Activated gamma-delta T cell treated with anti-CD3 and anti-CD28 coated beads, Interleukin-2, amount 50 U/mL, for 16 hours (primary cell): ENCODE measurements around the gene AFAP1L1.
"Not testable (repeated sequence)": the region's sequence is repeated elsewhere in the genome, so short reads cannot be mapped to it uniquely, and the experiment has no call there.

Experiments used
- DNase-seq: peaks from one replicate; pipeline ENCODE4 v3.0.0-alpha.2; 2020; ENCODE audit warnings: low read depth

The AFAP1L1 gene

GRCh38 chr5:149374303-149374702 lies 102.6 kb downstream of the AFAP1L1 start:
- no peak for DNase-seq

- DNase-seq, result no peak
Observed at GRCh38 chr5:149374801-149375200, 103.1 kb downstream of the AFAP1L1 start.

GRCh38 chr5:149375434-149375833 lies 103.8 kb downstream of the AFAP1L1 start:
- no peak for DNase-seq

- no peak for DNase-seq
Observed at GRCh38 chr5:149376104-149376503, 104.4 kb downstream of the AFAP1L1 start.

GRCh38 chr5:149376711-149377447 lies 105.2 kb downstream of the AFAP1L1 start:
- DNase-seq, result no peak

GRCh38 chr5:149378241-149378820 lies 106.7 kb downstream of the AFAP1L1 start:
- DNase-seq, result no peak

GRCh38 chr5:149379177-149379761 lies 107.6 kb downstream of the AFAP1L1 start, which contains the start of gene IL17B:
Gene IL17B, minus strand, starts transcription at chr5:149379292. Its CDS starts 67 bp downstream, at chr5:149379225.
- no peak for DNase-seq

- no peak for DNase-seq
Observed at GRCh38 chr5:149379818-149380374, 108.2 kb downstream of the AFAP1L1 start.

- no peak for DNase-seq
Observed at GRCh38 chr5:149380466-149381121, 108.9 kb downstream of the AFAP1L1 start.

GRCh38 chr5:149381261-149381985 lies 109.8 kb downstream of the AFAP1L1 start:
- no peak for DNase-seq

GRCh38 chr5:149381986-149382338 lies 110.3 kb downstream of the AFAP1L1 start:
- peak; percentile 57 for DNase-seq

GRCh38 chr5:149382517-149383220 lies 111.0 kb downstream of the AFAP1L1 start:
- no peak for DNase-seq

- DNase-seq, result no peak
Observed at GRCh38 chr5:149383399-149383798, 111.7 kb downstream of the AFAP1L1 start.

- no peak for DNase-seq
Observed at GRCh38 chr5:149386166-149386565, 114.5 kb downstream of the AFAP1L1 start.

- no peak for DNase-seq
Observed at GRCh38 chr5:149387081-149387631, 115.5 kb downstream of the AFAP1L1 start.

- DNase-seq, result no peak
Observed at GRCh38 chr5:149387982-149388381, 116.3 kb downstream of the AFAP1L1 start.

- DNase-seq, result no peak
Observed at GRCh38 chr5:149388498-149389190, 117.0 kb downstream of the AFAP1L1 start.

- no peak for DNase-seq
Observed at GRCh38 chr5:149389552-149390495, 118.2 kb downstream of the AFAP1L1 start.

GRCh38 chr5:149391076-149391475 lies 119.4 kb downstream of the AFAP1L1 start:
- DNase-seq, result not testable (repeated sequence)
